ENCODE results near the gene OLFML1.

The OLFML1 gene

DNA sequence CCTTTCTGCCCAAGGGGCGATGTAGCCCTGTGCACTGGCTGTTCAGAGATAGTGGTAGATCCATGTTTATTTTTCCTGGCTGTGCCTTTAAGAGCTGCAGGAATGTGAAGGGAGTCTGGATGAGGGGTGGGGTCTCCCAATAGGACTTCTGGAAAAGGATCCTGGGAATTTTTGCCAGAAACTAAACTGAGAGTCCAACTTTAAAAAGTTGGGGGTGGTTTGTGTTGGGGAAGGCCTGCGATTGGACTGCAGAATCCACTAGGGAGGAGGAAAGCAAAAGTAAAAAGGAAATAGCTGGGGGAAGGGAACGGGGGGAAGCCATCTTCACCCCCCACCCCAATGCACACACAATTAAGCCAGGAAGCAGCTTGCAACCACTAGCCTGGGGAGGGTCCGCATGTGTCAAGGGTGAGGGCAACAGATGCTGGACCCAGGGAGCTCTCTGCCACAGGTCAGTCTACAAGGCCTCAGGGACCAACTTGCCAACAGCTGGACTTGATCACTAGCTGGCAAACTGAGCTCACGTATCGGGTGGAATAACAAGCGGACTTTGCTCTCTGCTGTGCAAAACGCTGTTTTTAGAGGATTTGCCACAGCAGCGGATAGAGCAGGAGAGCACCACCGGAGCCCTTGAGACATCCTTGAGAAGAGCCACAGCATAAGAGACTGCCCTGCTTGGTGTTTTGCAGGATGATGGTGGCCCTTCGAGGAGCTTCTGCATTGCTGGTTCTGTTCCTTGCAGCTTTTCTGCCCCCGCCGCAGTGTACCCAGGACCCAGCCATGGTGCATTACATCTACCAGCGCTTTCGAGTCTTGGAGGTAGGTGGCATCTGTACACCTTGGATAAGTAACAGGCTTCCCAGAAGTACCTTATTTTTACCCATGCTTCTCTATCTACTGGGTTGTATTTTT, at the start of gene OLFML1:
Gene OLFML1 (plus strand): TSS at position 321 of the 912 bp plus-strand sequence. CDS start 370 bp downstream, at position 691.
- H3K4me3 ChIP-seq (ENCODE audit: low read depth, low read length): no peak within 1 kb of the TSS
- no peak for TF ChIP-seq GLI2 (tag by site-specific recombination; IDR thresholded peaks at IDR 0.05; ENCODE audit: borderline replicate concordance, low read depth)
- TF ChIP-seq ZIC2 (tag by site-specific recombination; IDR thresholded peaks at IDR 0.05): no peak
- TF ChIP-seq, protein P1, sequence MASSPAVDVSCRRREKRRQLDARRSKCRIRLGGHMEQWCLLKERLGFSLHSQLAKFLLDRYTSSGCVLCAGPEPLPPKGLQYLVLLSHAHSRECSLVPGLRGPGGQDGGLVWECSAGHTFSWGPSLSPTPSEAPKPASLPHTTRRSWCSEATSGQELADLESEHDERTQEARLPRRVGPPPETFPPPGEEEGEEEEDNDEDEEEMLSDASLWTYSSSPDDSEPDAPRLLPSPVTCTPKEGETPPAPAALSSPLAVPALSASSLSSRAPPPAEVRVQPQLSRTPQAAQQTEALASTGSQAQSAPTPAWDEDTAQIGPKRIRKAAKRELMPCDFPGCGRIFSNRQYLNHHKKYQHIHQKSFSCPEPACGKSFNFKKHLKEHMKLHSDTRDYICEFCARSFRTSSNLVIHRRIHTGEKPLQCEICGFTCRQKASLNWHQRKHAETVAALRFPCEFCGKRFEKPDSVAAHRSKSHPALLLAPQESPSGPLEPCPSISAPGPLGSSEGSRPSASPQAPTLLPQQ (tag by site-specific recombination; IDR thresholded peaks at IDR 0.05): no peak
- no peaks in the 10 kb centered on the region for H3K4me1 ChIP-seq (ENCODE audit: control insufficient read depth, insufficient read depth, low read length)
- H3K9me3 ChIP-seq (ENCODE audit: control insufficient read depth, insufficient read depth, low read depth, low read length): no peaks in the 10 kb centered on the region
- no peak within 1 kb of the TSS for H3K27ac ChIP-seq (ENCODE audit: extremely low read depth, low read depth, low read length)
- POLR2A ChIA-PET: no interaction called here
- H3K36me3 ChIP-seq (ENCODE audit: control insufficient read depth in 2 of 2, insufficient read depth in 1 of 2, low read length in 2 of 2): no peaks in the 10 kb centered on the region
- CTCF ChIA-PET: no interaction called here

DNA sequence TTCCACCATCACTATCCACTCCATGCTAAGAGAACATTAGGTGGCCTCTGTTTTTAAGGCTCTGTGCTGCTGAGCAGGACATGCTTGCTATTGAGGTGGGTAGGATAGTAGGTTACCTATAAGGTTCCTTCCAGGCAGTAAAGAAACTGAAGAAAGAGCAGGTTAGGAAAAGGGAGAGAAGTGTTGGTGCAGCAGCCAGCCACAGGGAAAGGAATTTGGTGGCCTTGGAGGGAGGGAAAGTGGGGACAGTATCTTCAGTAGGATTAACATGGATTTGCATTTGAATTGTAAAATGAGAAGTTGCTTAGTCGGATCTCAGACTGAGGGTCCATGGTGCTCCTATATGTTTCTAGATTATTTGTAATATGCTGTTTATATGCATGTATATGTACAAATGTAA, 49.2 kb upstream of the OLFML1 start:
- H3K4me3 ChIP-seq (ENCODE audit: low read depth, low read length): no peak overlapping the region
- TF ChIP-seq ZNF121 (tag by site-specific recombination; IDR thresholded peaks at IDR 0.05) (no peak), ZNF626 (tag by site-specific recombination; IDR thresholded peaks at IDR 0.05) (no peak), ZNF529 (tag by site-specific recombination; IDR thresholded peaks at IDR 0.05; ENCODE audit: insufficient replicate concordance) (no peak), ZNF660 (tag by site-specific recombination; IDR thresholded peaks at IDR 0.05) (no peak), ZNF391 (tag by site-specific recombination; IDR thresholded peaks at IDR 0.05; ENCODE audit: borderline replicate concordance, low read depth) (no peak), ZNF433 (tag by site-specific recombination; IDR thresholded peaks at IDR 0.05; ENCODE audit: low read depth) (no peak), ZBTB20 (tag by site-specific recombination; IDR thresholded peaks at IDR 0.05) (no peak), ZNF623 (tag by site-specific recombination; IDR thresholded peaks at IDR 0.05) (no peak), ZNF473 (tag by site-specific recombination; IDR thresholded peaks at IDR 0.05) (no peak), ZNF837 (tag by site-specific recombination; IDR thresholded peaks at IDR 0.05) (no peak)
- TF ChIP-seq, protein P2, sequence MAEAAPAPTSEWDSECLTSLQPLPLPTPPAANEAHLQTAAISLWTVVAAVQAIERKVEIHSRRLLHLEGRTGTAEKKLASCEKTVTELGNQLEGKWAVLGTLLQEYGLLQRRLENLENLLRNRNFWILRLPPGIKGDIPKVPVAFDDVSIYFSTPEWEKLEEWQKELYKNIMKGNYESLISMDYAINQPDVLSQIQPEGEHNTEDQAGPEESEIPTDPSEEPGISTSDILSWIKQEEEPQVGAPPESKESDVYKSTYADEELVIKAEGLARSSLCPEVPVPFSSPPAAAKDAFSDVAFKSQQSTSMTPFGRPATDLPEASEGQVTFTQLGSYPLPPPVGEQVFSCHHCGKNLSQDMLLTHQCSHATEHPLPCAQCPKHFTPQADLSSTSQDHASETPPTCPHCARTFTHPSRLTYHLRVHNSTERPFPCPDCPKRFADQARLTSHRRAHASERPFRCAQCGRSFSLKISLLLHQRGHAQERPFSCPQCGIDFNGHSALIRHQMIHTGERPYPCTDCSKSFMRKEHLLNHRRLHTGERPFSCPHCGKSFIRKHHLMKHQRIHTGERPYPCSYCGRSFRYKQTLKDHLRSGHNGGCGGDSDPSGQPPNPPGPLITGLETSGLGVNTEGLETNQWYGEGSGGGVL (tag by site-specific recombination; IDR thresholded peaks at IDR 0.05): no peak
- TF ChIP-seq, protein P3, sequence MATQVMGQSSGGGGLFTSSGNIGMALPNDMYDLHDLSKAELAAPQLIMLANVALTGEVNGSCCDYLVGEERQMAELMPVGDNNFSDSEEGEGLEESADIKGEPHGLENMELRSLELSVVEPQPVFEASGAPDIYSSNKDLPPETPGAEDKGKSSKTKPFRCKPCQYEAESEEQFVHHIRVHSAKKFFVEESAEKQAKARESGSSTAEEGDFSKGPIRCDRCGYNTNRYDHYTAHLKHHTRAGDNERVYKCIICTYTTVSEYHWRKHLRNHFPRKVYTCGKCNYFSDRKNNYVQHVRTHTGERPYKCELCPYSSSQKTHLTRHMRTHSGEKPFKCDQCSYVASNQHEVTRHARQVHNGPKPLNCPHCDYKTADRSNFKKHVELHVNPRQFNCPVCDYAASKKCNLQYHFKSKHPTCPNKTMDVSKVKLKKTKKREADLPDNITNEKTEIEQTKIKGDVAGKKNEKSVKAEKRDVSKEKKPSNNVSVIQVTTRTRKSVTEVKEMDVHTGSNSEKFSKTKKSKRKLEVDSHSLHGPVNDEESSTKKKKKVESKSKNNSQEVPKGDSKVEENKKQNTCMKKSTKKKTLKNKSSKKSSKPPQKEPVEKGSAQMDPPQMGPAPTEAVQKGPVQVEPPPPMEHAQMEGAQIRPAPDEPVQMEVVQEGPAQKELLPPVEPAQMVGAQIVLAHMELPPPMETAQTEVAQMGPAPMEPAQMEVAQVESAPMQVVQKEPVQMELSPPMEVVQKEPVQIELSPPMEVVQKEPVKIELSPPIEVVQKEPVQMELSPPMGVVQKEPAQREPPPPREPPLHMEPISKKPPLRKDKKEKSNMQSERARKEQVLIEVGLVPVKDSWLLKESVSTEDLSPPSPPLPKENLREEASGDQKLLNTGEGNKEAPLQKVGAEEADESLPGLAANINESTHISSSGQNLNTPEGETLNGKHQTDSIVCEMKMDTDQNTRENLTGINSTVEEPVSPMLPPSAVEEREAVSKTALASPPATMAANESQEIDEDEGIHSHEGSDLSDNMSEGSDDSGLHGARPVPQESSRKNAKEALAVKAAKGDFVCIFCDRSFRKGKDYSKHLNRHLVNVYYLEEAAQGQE (tag by site-specific recombination; IDR thresholded peaks at IDR 0.05): no peak
- no peaks in the 10 kb centered on the region for H3K4me1 ChIP-seq (ENCODE audit: control insufficient read depth, insufficient read depth, low read length)
- no peak overlapping the region for H3K27ac ChIP-seq (ENCODE audit: extremely low read depth, low read depth, low read length)
- ChIA-PET CTCF (interaction anchor here (0.9 to 1.8 kb wide), 4 partner anchors 83 to 292 kb away, joined by 3 to 8 read pairs (median 4); no protein-coding TSS in a partner anchor), POLR2A (no interaction called here)
- peaks cover 0 to 5% of the 10 kb centered on the region in 2 experiments; a peak in 1 of 3 replicates for H3K36me3 ChIP-seq (ENCODE audit: control insufficient read depth in 2 of 2, insufficient read depth in 1 of 2, low read length in 2 of 2)
- no peaks in the 10 kb centered on the region for H3K9me3 ChIP-seq (ENCODE audit: control insufficient read depth, insufficient read depth, low read depth, low read length)

Data from HEK293 (cell line).